Stimulated activated memory B cell treated with anti-CD40 and anti-IgM and Interleukin-4, amounts not matched to agents 10 μg/mL and 1 μg/mL and 100 μg/mL, for 72 hours (primary cell): ENCODE data around the gene LHB.
"Not testable (repeated sequence)": the region's sequence is repeated elsewhere in the genome, so short reads cannot be mapped to it uniquely, and the experiment has no call there.

Experiments used
- ATAC-seq: fragments of 150-1000 bp; cut with Tn5 transposase; 2 replicates; pipeline ENCODE4 v1.10.0; 2021
- H3K27ac Mint-ChIP-seq: one replicate; pipeline ENCODE4 v1.8.0; 2022; ENCODE audit warnings: mild to moderate bottlenecking, mixed read lengths
- H3K27me3 Mint-ChIP-seq: one replicate; pipeline ENCODE4 v1.8.0; 2022; ENCODE audit warnings: mixed read lengths
- H3K36me3 Mint-ChIP-seq: one replicate; pipeline ENCODE4 v1.8.0; 2022; ENCODE audit warnings: mixed read lengths
- H3K4me1 Mint-ChIP-seq: one replicate; pipeline ENCODE4 v1.8.0; 2022; ENCODE audit warnings: mixed read lengths
- H3K4me3 Mint-ChIP-seq: one replicate; pipeline ENCODE4 v1.8.0; 2022; ENCODE audit warnings: mild to moderate bottlenecking, moderate library complexity, mixed read lengths
- H3K9me3 Mint-ChIP-seq: one replicate; pipeline ENCODE4 v1.8.0; 2022; ENCODE audit warnings: mixed read lengths

LHB gene

DNA sequence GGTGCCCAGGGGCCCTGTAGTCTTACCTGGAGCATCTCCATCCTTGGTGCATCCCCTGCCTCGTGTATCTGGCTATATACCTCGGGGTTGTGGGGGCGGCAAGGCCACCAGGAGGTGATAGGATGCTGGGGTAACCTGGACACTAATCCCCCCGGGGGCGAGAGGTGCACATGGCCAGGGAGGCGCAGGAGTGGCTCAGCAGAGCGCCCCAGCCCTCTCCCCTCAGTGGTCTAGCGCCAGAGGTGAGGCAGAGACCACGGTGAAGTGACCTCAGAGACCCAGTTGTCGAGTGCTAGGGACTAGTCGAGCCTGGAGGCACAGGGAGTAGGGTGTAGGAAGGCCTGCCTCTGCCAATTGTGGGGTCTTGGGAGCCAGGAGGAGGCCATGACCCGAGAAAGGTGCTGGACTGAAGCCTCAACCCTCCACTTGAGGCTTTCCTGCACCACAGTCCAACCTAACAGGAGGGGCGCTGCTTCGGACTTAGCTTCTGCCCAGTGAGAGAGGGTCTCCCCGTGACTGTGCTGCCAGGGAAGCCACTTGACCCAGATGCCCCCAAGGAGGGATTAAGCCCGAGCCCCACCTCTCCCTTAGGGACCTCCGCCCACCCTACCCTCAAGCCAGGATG lies at the start of gene LHB:
Gene LHB (minus strand): TSS at position 51 of the 625 bp plus-strand sequence. CDS start 10 bp downstream, at position 41.
- Mint-ChIP-seq H3K4me1 (peaks cover 30% of the 10 kb centered on the region), H3K27ac (no peak within 1 kb of the TSS), H3K4me3 (peak within 1 kb of the TSS; percentile 78), H3K36me3 (peaks cover 17% of the 10 kb centered on the region), H3K27me3 (no peaks in the 10 kb centered on the region), H3K9me3 (no peaks in the 10 kb centered on the region)
- no peak for ATAC-seq

GRCh38 chr19:49065905-49066512 lies 49.1 kb upstream of the LHB start:
- H3K36me3 Mint-ChIP-seq: no peaks in the 10 kb centered on the region
- no peaks in the 10 kb centered on the region for H3K4me1 Mint-ChIP-seq
- peaks cover 80% of the 10 kb centered on the region for H3K27me3 Mint-ChIP-seq
- no peak overlapping the region for H3K27ac Mint-ChIP-seq
- peaks cover 7% of the 10 kb centered on the region for H3K9me3 Mint-ChIP-seq
- ATAC-seq: no peak
- no peak overlapping the region for H3K4me3 Mint-ChIP-seq

- H3K27ac Mint-ChIP-seq: no peak within 1 kb of the TSS
Observed at GRCh38 chr19:49064768-49065611, 48.1 kb upstream of the LHB start, which contains the start of gene NTF4. Gene NTF4, minus strand, starts transcription at chr19:49064818. Its CDS starts 2,821 bp downstream, at chr19:49061997.

DNA sequence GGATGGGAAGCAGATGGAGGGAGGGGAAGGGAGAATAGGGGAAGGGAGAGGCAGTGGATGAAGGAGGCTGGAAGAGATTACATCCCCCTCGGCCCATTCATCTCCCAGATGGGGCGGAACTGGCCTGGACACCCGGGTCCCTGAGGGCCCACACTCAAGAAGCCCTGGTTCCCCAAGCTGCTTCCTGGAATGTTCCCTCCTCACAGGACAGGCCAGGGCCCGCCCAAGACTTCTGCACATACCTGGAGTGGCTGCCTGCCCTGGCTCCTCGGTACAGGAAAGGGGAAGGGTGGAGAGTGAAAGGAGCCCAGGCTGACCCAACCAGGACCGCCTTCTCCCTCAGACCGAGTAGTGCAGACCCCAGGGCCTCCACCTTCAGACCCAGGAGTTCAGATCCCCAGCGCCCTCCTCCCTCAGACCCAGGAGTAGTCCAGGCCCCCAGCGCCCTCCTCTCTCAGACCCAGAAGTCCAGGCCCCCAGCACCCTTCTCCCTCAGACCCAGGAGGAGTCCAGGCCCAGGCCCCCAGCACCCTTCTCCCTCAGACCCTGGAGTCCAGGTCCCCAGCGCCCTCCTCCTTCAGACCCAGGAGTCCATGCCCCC lies 47.2 kb upstream of the LHB start:
- no peaks in the 10 kb centered on the region for H3K9me3 Mint-ChIP-seq
- peaks cover 76% of the 10 kb centered on the region for H3K27me3 Mint-ChIP-seq

More at GRCh38 chr19:49064768-49065611, 48.1 kb upstream of the LHB start, which contains the start of gene NTF4:
- peaks cover 4% of the 10 kb centered on the region for H3K9me3 Mint-ChIP-seq
- ATAC-seq: no peak
- H3K36me3 Mint-ChIP-seq: no peaks in the 10 kb centered on the region
- no peak within 1 kb of the TSS for H3K4me3 Mint-ChIP-seq
- H3K27me3 Mint-ChIP-seq: peaks cover 78% of the 10 kb centered on the region
- no peaks in the 10 kb centered on the region for H3K4me1 Mint-ChIP-seq

DNA sequence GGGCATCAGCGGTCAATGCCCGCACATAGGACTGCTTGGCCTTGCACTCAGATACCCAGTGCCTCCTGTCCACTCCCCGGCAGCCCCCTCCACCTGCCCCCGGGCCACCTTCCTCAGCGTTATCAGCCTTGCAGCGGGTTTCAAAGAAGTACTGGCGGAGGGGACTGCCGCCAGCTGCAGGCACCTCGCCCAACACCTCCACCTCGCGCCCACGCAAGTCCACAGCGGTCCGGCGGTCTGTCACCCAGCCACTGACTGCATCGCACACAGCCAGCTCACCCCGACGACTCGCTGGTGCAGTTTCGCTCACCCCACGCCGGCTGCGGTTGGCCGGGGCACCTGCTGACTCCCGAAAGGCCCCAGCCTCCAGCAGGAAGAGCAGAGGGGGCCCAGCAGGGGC lies 44.6 kb upstream of the LHB start:
- Mint-ChIP-seq H3K9me3 (no peaks in the 10 kb centered on the region), H3K4me1 (peaks cover 21% of the 10 kb centered on the region), H3K4me3 (no peak overlapping the region), H3K36me3 (no peaks in the 10 kb centered on the region), H3K27me3 (peaks cover 83% of the 10 kb centered on the region), H3K27ac (no peak overlapping the region)
- ATAC-seq: peak; percentile 31

More for the DNA sequence above, 47.2 kb upstream of the LHB start:
- Mint-ChIP-seq H3K4me1 (no peaks in the 10 kb centered on the region), H3K27ac (no peak overlapping the region), H3K36me3 (no peaks in the 10 kb centered on the region), H3K4me3 (no peak overlapping the region)
- no peak for ATAC-seq

DNA sequence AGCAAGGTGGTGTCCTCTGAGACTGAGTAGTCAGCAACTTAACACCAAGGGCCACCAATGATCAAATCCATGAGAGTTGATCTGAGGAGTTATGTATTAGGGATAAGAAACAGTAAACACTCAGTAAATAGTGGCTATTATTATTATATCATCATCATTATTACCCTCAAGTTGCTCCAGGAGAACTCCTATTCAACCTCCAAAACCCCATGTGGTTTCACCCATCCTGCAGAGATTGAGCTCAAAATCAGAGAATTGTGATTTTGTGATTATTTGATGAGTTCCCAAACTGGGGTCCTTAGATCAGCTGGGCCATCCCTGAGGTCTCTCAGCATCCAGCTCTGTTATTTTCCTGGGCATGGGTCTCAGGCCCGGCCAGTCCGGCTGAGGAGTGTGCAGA lies 44.1 kb upstream of the LHB start:
- Mint-ChIP-seq H3K36me3 (no peaks in the 10 kb centered on the region), H3K4me3 (no peak overlapping the region), H3K4me1 (peaks cover 26% of the 10 kb centered on the region), H3K27me3 (peaks cover 83% of the 10 kb centered on the region), H3K27ac (no peak overlapping the region), H3K9me3 (no peaks in the 10 kb centered on the region)
- no peak for ATAC-seq

- peaks cover 27% of the 10 kb centered on the region for H3K4me1 Mint-ChIP-seq
- no peak for ATAC-seq
- H3K36me3 Mint-ChIP-seq: no peaks in the 10 kb centered on the region
- H3K27ac Mint-ChIP-seq: no peak overlapping the region
- H3K4me3 Mint-ChIP-seq: no peak overlapping the region
- peaks cover 82% of the 10 kb centered on the region for H3K27me3 Mint-ChIP-seq
- no peaks in the 10 kb centered on the region for H3K9me3 Mint-ChIP-seq
Observed at GRCh38 chr19:49059053-49059452, 42.2 kb upstream of the LHB start.

- H3K27me3 Mint-ChIP-seq: peaks cover 82% of the 10 kb centered on the region
- H3K4me1 Mint-ChIP-seq: peaks cover 27% of the 10 kb centered on the region
- H3K4me3 Mint-ChIP-seq: no peak overlapping the region
- no peak overlapping the region for H3K27ac Mint-ChIP-seq
- H3K36me3 Mint-ChIP-seq: no peaks in the 10 kb centered on the region
- H3K9me3 Mint-ChIP-seq: no peaks in the 10 kb centered on the region
- ATAC-seq: no peak
Observed at GRCh38 chr19:49058562-49058961, 41.7 kb upstream of the LHB start.

DNA sequence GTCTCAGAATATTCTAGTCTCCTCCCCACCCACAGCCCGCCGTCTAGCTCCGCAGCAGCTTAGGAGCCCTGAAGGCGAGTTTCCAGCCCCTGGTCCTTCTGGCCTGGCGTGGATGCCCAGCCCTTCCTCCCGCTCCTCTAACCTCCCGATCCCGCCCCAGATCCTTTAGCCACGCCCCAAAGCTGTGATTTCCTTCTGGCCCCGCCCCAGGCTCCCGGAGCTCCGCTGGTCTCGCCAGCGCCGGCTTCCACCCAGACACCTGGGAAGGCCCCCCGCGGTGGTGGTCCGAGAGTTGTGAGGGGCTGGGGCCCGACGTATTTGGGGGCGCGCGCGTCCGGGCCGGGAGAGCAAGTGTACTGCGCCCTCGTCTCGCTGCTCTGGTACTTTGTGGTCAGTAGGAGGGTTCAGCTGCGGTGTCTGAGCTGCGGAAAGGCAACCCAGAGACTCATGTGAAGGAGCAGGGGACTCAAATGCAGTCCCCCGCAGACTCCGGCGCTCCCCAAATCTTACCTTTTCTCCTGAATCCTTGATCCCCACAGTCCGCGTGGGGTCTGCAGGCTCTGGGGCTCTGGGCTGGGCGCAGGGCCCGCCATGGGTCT lies 40.8 kb upstream of the LHB start, which contains the start of gene CGB7:
Gene CGB7 (minus strand): TSS at position 114 of the 599 bp plus-strand sequence. CDS start 2,374 bp downstream, outside the sequence.
- no peaks in the 10 kb centered on the region for H3K36me3 Mint-ChIP-seq
- H3K27me3 Mint-ChIP-seq: peaks cover 78% of the 10 kb centered on the region
- H3K27ac Mint-ChIP-seq: no peak within 1 kb of the TSS
- no peaks in the 10 kb centered on the region for H3K9me3 Mint-ChIP-seq
- ATAC-seq: no peak
- H3K4me3 Mint-ChIP-seq: peak within 1 kb of the TSS; percentile 83
- H3K4me1 Mint-ChIP-seq: peaks cover 27% of the 10 kb centered on the region

- Mint-ChIP-seq H3K27me3 (peaks cover 78% of the 10 kb centered on the region), H3K4me1 (peaks cover 27% of the 10 kb centered on the region)
Observed at GRCh38 chr19:49056902-49057596, 40.2 kb upstream of the LHB start.

GRCh38 chr19:49056101-49056901 lies 39.4 kb upstream of the LHB start:
- Mint-ChIP-seq H3K9me3 (no peaks in the 10 kb centered on the region), H3K27ac (no peak overlapping the region), H3K4me1 (peaks cover 27% of the 10 kb centered on the region), H3K36me3 (no peaks in the 10 kb centered on the region), H3K4me3 (peak overlapping the region; percentile 83), H3K27me3 (peaks cover 70% of the 10 kb centered on the region)
- ATAC-seq: peak; percentile 87

More at GRCh38 chr19:49056902-49057596, 40.2 kb upstream of the LHB start:
- ATAC-seq, H3K9me3 Mint-ChIP-seq, H3K27ac Mint-ChIP-seq, H3K36me3 Mint-ChIP-seq: not testable (repeated sequence)
- H3K4me3 Mint-ChIP-seq: peak overlapping the region; percentile 83

GRCh38 chr19:49050376-49051033 lies 33.6 kb upstream of the LHB start:
- peaks cover 17% of the 10 kb centered on the region for H3K27me3 Mint-ChIP-seq
- not testable (repeated sequence) for H3K4me1 Mint-ChIP-seq, H3K4me3 Mint-ChIP-seq, H3K36me3 Mint-ChIP-seq, H3K27ac Mint-ChIP-seq, ATAC-seq, H3K9me3 Mint-ChIP-seq

DNA sequence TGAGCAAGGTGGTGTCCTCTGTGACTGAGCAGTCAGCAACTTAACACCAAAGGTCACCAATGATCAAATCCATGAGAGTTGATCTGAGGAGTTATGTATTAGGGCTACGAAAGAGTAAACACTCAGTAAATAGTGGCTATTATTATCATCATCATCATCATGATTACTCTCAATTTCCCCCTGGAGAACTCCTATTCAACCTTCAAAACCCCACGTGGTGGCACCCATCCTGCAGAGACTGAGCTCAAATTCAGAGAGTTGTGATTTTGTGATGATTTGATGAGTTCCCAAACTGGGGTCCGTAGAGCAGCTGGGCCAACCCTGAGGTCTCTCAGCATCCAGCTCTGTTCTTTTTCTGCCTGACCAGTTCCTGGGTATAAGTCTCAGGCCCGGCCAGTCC lies 32.9 kb upstream of the LHB start:
- peaks cover 11% of the 10 kb centered on the region for H3K27me3 Mint-ChIP-seq
- ATAC-seq, H3K9me3 Mint-ChIP-seq, H3K4me3 Mint-ChIP-seq, H3K4me1 Mint-ChIP-seq, H3K36me3 Mint-ChIP-seq, H3K27ac Mint-ChIP-seq: not testable (repeated sequence)
